ENCODE measurements around the gene RUBCN. TPM values are rescaled to one million over a fixed set of nuclear protein-coding genes. Genes with fewer than 3 reads are reported as not detected.
A peak's percentile ranks its signal among the peaks of the same experiment; 100 is the strongest.
"Not testable (repeated sequence)": the region's sequence is repeated elsewhere in the genome, so short reads cannot be mapped to it uniquely, and the experiment has no call there.

Gene RUBCN
- total and polyA plus RNA-seq, 7 donors: 2.4 to 41.8 (median 35.2) TPM

DNA sequence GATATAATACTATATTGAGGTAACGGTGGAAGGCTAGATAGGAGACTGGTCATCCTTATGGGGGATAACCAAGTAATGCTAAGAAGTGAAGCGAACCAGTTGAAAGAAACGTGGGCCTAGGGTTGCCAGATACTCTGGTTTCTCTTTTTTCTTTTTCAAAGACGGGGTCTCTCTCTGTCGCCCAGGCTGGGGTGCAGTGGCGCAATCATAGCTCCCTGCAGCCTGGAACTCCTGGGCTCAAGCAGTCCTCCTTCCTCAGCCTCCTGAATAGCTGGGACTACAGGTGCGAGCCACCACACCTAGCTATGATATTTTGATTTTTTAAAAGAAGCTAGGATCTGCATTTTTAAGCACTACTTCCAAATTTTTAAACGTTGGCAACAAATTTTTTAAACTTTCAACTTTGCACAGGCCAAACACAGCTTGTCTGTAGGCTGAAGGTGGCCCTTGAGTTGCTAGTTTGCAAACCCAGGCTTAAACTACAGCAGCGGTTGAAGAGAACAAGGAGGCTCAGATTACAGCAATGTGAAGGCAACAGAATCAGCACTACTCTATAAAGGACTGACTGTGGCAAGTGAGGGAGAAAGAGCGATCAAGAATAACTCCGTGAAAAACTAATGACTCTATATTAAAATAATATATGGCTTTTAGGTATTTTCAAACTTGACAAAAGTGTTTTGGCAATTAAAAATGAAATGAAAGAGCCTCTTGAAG, 1.2 kb upstream of the RUBCN start:
- peak overlapping the region; percentile 86 to 95 (median 92) for H3K27ac ChIP-seq
- WGBS, 2 donors: 68 to 70% methylated on average over 11 of the region's 11 CpGs
- peaks cover 0 to 22% (median 20%) of the 10 kb centered on the region in 4 donors for H3K4me1 ChIP-seq
- TF ChIP-seq EP300 (IDR thresholded peaks at IDR 0.05): no peak
- no peak for TF ChIP-seq POLR2A (IDR thresholded peaks at IDR 0.05)
- no peak for DNase-seq
- intact Hi-C loops (cut with DNase I): loop anchor here (1.0 kb wide), 1 partner anchor 11 kb away; the partner anchor contains the start of gene FYTTD1
- no peaks in the 10 kb centered on the region for H3K27me3 ChIP-seq
- no peaks in the 10 kb centered on the region for H3K9me3 ChIP-seq
- no peaks in the 10 kb centered on the region for H3K36me3 ChIP-seq
- H3K4me3 ChIP-seq: peak overlapping the region in 3 of 4 donors; percentile 84 to 98 (median 97)

DNA sequence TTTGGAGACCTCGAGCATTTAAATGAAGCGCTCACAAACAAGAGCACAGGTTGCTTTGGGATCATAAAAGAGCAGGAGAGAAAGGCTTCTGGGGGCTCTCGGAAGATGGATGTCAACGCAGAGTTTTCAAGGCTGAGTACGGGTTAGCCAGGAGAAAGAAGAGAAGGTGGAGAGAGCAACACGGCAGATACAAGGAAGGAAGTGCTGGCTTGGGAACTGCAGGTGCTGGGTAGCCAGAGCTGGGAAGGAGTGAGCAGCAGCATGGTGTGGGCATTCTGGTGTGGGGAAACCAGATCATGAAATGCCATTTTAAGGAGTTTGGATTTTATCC, 580 bp upstream of the RUBCN start:
- WGBS, 2 donors: 0 to 1% methylated on average over 6 of the region's 6 CpGs
- H3K4me3 ChIP-seq: peak overlapping the region; percentile 84 to 98 (median 96)
- peaks cover 0 to 22% (median 22%) of the 10 kb centered on the region in 4 donors for H3K4me1 ChIP-seq
- peak overlapping the region; percentile 86 to 95 (median 92) for H3K27ac ChIP-seq
- no peaks in the 10 kb centered on the region for H3K27me3 ChIP-seq
- TF ChIP-seq, protein P1, sequence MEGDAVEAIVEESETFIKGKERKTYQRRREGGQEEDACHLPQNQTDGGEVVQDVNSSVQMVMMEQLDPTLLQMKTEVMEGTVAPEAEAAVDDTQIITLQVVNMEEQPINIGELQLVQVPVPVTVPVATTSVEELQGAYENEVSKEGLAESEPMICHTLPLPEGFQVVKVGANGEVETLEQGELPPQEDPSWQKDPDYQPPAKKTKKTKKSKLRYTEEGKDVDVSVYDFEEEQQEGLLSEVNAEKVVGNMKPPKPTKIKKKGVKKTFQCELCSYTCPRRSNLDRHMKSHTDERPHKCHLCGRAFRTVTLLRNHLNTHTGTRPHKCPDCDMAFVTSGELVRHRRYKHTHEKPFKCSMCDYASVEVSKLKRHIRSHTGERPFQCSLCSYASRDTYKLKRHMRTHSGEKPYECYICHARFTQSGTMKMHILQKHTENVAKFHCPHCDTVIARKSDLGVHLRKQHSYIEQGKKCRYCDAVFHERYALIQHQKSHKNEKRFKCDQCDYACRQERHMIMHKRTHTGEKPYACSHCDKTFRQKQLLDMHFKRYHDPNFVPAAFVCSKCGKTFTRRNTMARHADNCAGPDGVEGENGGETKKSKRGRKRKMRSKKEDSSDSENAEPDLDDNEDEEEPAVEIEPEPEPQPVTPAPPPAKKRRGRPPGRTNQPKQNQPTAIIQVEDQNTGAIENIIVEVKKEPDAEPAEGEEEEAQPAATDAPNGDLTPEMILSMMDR (IDR thresholded peaks at IDR 0.05): no peak
- TF ChIP-seq POLR2A (IDR thresholded peaks at IDR 0.05): no peak
- no peak for TF ChIP-seq EP300 (IDR thresholded peaks at IDR 0.05)
- no peak for TF ChIP-seq POLR2AphosphoS5 (IDR thresholded peaks at IDR 0.05)
- H3K9me3 ChIP-seq: no peaks in the 10 kb centered on the region
- intact Hi-C loops (cut with DNase I): loop anchor here (1.0 kb wide), 1 partner anchor 12 kb away; the partner anchor contains the start of gene FYTTD1
- no peaks in the 10 kb centered on the region for H3K36me3 ChIP-seq
- no peak for DNase-seq

DNA sequence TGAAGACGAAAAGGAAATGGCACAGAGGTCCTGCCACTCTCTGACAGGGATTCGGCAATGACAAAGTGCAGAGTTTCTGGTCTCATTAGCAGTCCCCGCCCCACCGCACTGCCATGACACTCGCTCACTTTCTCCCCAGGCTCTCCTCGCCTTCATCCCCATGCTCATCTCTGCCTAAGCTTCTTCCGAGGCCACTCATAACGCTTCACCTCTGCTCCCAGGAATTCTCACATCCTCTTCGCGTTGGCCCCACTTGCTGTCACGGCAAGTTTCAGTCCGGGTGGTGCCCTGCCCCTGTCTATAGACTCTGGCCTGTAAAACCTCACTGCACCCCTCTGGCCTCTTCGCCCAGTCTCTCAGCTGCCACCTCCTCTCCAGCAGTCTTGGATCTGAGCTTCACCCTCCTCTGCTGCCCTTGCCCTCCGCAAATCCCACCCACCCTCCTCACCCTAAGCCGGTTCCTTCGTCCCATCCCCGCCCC, 654 bp downstream of the RUBCN start:
- DNase-seq: no peak
- H3K36me3 ChIP-seq: no peaks in the 10 kb centered on the region
- peak overlapping the region; percentile 86 to 95 (median 92) for H3K27ac ChIP-seq
- intact Hi-C loops (cut with DNase I): no loop called here
- peaks cover 0 to 22% (median 22%) of the 10 kb centered on the region in 4 donors for H3K4me1 ChIP-seq
- H3K27me3 ChIP-seq: no peaks in the 10 kb centered on the region
- TF ChIP-seq, protein P1 (IDR thresholded peaks at IDR 0.05): no peak
- TF ChIP-seq POLR2A (IDR thresholded peaks at IDR 0.05): no peak
- TF ChIP-seq EP300 (IDR thresholded peaks at IDR 0.05): no peak
- TF ChIP-seq POLR2AphosphoS5 (IDR thresholded peaks at IDR 0.05): peak in 1 of 4 donors; percentile 14
- H3K4me3 ChIP-seq: peak overlapping the region; percentile 84 to 98 (median 96)
- no peaks in the 10 kb centered on the region for H3K9me3 ChIP-seq
- WGBS, 2 donors: 0 to 3% methylated on average over 17 of the region's 17 CpGs

DNA sequence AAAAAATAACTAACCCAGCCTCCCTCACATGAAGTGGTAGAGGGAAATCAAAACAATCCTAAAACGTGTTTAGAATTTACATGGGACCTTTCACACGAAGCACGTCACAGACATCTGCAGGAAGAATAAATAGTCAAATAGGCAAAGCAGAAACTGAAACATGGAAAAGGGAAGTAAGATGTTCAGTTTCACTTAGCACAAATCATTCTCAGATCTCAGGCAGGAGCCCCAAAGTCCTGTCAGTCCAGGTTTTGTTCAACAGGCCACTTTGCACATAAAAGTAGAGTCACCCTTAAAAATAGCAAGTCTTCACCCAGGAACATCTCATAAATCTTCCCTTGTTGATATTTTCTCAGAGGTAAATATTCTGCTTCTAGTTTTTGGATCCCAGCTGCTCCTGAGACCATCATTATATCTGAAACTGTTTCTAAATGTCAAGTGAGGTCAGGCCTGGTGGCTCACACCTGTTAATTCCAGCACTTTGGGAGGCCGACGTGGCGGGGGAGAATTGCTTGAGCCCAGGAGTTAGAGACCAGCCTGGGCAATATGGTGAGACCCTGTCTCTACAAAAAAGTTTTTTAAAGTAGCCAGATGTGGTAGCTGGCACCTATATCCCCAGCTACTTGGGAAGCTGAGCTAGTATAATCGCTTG, 1.9 kb downstream of the RUBCN start:
- no peaks in the 10 kb centered on the region for H3K27me3 ChIP-seq
- intact Hi-C loops (cut with DNase I): no loop called here
- H3K4me1 ChIP-seq: peaks cover 0 to 22% (median 22%) of the 10 kb centered on the region in 4 donors
- H3K9me3 ChIP-seq: no peaks in the 10 kb centered on the region
- H3K27ac ChIP-seq: peak overlapping the region in 2 of 4 donors; percentile 86 to 95
- TF ChIP-seq EP300 (IDR thresholded peaks at IDR 0.05) (no peak), POLR2A (IDR thresholded peaks at IDR 0.05) (no peak), POLR2AphosphoS5 (IDR thresholded peaks at IDR 0.05) (no peak)
- TF ChIP-seq, protein P1 (IDR thresholded peaks at IDR 0.05): no peak
- DNase-seq: no peak
- 57 to 83% methylated on average over 7 of the region's 7 CpGs for whole genome bisulfite sequencing, 2 donors
- no peaks in the 10 kb centered on the region for H3K36me3 ChIP-seq
- H3K4me3 ChIP-seq: no peak overlapping the region

DNA sequence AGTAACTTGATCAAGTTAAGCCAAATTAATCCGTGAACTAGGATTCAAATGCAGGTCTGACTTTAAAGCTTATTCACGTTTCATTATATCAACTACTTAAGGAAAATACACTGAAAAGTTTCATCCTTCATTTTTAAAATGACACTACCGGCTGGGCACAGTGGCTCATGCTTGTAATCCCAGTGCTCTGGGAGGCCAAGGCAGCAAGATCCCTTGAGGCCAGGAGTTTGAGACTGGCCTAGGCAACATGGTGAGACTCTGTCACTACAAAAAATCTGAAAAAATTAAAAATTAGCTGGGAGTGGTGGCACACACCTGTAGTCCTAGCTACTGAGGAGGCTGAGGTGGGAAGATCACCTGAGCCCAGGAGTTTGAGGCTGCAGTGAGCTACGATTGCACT, 3.7 kb downstream of the RUBCN start:
- H3K4me3 ChIP-seq: no peak overlapping the region
- 95% methylated on average over 4 of the region's 4 CpGs for WGBS, 2 donors
- no peak overlapping the region for H3K27ac ChIP-seq
- DNase-seq: no peak
- TF ChIP-seq POLR2AphosphoS5 (IDR thresholded peaks at IDR 0.05) (no peak), EP300 (IDR thresholded peaks at IDR 0.05) (no peak), POLR2A (IDR thresholded peaks at IDR 0.05) (no peak)
- TF ChIP-seq, protein P1 (IDR thresholded peaks at IDR 0.05): no peak
- no peaks in the 10 kb centered on the region for H3K36me3 ChIP-seq
- intact Hi-C loops (cut with DNase I): no loop called here
- H3K4me1 ChIP-seq: peaks cover 0 to 22% (median 22%) of the 10 kb centered on the region in 4 donors
- H3K27me3 ChIP-seq: no peaks in the 10 kb centered on the region
- no peaks in the 10 kb centered on the region for H3K9me3 ChIP-seq

DNA sequence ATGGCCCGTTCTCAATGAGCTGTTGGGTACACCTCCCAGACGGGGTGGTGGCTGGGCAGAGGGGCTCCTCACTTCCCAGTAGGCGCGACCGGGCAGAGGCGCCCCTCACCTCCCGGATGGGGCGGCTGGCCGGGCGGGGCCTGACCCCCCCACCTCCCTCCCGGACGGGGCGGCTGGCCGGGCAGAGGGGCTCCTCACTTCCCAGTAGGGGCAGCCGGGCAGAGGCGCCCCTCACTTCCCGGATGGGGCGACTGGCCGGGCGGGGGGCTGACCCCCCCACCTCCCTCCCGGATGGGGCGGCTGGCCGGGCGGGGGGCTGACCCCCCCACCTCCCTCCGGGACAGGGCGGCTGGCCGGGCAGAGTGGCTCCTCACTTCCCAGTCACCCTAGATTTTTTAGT, 5.2 kb downstream of the RUBCN start:
- H3K4me3 ChIP-seq; DNase-seq; H3K9me3 ChIP-seq; H3K27me3 ChIP-seq; H3K27ac ChIP-seq; intact Hi-C loops (cut with DNase I); H3K36me3 ChIP-seq: not testable (repeated sequence)
- peaks cover 0 to 15% (median 15%) of the 10 kb centered on the region in 4 donors for H3K4me1 ChIP-seq
- WGBS, 2 donors: 95 to 97% methylated on average over 27 of the region's 27 CpGs

DNA sequence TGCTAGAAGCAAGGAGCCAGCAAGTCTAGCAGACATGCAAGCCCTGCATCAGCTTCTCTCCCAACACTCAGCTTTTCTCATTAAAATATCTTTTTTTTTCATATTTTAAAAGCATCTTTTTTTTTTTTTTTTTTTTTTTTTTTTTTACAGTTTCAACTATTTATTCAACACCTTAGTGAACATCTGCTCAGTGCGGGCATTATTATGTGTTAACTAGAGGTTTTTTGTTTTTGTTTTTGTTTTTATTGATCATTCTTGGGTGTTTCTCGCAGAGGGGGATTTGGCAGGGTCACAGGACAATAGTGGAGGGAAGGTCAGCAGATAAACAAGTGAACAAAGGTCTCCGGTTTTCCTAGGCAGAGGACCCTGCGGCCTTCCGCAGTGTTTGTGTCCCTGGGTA, 5.9 kb downstream of the RUBCN start:
- H3K9me3 ChIP-seq; intact Hi-C loops (cut with DNase I); H3K4me3 ChIP-seq; H3K27me3 ChIP-seq; H3K36me3 ChIP-seq; H3K27ac ChIP-seq; DNase-seq: not testable (repeated sequence)
- peaks cover 0 to 13% (median 11%) of the 10 kb centered on the region in 4 donors for H3K4me1 ChIP-seq
- 92 to 97% methylated on average over 2 of the region's 5 CpGs for WGBS, 2 donors
